ENCODE measurements around the gene ZBTB16.

DNA sequence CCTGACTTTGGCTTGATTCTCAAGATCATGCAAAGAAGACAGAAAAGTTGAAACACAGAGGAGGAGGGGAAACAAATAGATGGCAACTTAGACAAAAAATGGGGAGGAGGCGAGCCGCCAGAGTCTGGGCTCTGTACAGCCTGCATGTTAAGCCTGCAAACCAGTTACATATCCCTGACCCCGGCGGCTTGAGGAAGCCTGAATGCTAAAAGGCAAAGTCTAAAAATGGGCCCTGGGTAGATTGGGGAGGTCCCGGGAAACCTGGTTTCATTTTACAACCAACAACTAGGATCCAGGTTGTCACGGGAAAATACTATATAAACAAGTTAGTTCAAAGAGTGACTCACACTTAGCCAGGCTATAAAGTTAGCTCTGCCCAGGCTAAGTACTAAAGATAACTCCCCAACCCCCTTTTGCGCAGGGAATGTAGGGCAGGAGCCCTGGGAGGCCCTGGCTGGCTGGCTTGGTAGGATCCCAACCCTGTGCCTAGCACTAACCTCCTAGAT lies 18.8 kb upstream of the ZBTB16 start:
- TF ChIP-seq, protein P1, sequence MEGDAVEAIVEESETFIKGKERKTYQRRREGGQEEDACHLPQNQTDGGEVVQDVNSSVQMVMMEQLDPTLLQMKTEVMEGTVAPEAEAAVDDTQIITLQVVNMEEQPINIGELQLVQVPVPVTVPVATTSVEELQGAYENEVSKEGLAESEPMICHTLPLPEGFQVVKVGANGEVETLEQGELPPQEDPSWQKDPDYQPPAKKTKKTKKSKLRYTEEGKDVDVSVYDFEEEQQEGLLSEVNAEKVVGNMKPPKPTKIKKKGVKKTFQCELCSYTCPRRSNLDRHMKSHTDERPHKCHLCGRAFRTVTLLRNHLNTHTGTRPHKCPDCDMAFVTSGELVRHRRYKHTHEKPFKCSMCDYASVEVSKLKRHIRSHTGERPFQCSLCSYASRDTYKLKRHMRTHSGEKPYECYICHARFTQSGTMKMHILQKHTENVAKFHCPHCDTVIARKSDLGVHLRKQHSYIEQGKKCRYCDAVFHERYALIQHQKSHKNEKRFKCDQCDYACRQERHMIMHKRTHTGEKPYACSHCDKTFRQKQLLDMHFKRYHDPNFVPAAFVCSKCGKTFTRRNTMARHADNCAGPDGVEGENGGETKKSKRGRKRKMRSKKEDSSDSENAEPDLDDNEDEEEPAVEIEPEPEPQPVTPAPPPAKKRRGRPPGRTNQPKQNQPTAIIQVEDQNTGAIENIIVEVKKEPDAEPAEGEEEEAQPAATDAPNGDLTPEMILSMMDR (optimal IDR thresholded peaks at IDR 0.05 in 1 of 3, IDR thresholded peaks at IDR 0.05 in 1 of 3, conservative IDR thresholded peaks at IDR 0.05 in 1 of 3; ENCODE audit: extremely low read depth in 1 of 3, insufficient read depth in 2 of 3, low read length in 3 of 3): no peak
- TF ChIP-seq EZH2 (IDR thresholded peaks at IDR 0.05; ENCODE audit: low read length): no peak
